NCI-H2171 (cell line): Measurements from ENCODE around the gene USP43.

Experiments used
- DNase-seq: peaks from one replicate; lab custom pipeline; 2025; lab: John Stamatoyannopoulos, UW

USP43 gene

DNA sequence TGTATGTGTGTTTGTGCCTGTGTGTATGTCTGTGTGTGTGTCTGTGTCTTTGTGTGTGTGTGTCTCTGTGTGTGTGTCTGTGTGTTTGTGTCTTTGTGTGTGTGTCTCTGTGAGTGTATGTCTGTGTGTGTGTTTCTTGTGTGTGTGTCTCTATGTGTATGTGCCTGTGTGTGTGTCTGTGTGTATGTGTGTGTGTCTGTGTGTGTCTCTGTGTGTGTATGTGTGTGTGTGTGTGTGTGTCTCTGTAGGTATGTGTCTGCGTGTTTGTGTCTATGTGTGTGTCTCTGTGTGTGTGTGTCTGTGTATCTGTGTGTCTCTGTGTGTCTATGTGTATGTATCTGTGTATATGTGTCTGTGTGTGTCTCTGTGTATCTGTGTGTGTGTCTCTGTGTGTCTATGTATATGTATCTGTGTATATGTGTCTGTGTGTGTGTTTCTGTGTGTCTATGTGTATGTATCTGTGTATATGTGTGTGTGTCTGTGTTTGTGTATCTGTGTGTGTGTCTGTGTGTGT is 70.2 kb downstream of the USP43 start:
- DNase-seq = no peak

DNA sequence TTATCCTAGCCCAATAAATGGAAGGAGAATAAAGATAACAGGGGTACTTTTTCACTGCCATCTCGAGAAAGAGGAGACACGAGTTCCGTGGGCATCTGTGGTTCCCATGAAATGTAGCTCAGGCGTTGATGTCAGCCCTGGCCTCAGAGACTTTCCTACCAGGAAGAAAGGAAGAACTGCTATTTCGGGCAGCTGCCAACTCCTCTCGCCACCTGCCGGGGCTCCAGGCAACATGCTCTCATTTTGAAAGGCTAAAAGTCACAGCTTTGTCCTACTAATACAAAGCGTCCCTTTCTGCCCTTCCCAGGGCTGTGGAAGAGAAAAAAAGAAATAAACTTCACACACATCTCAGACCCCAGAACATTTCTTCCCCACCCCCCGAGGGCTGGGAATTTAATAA is 80.3 kb downstream of the USP43 start:
- no peak for DNase-seq

DNA sequence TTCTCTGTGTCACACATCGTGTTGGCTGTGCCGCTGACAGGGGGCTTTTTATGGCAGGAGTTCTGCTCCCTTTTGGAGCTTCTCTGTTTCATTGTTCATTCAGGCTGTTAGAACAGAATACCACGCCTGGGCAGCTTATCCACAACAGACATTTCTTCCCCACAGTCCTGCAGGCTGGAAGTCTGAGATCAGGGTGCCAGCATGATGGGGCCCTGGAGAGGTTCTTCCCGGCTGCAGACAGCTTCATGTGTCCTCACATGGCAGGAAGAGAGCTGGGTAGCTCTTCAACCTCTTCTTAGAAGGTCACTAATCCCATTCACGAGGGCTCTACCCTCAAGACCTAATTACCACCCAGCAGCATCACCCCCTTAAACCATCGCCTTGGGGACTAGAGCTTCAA is 81.0 kb downstream of the USP43 start:
- no peak for DNase-seq

DNA sequence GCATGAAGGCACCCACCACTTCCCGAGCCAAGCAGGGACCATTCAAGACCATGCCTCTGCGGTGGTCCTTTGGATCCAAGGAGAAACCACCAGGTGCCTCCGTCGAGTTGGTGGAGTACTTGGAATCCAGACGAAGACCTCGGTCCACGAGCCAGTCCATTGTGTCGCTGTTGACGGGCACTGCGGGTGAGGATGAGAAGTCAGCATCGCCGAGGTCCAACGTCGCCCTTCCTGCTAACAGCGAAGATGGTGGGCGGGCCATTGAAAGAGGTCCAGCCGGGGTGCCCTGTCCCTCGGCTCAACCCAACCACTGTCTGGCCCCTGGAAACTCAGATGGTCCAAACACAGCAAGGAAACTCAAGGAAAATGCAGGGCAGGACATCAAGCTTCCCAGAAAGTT is 82.7 kb downstream of the USP43 start:
- DNase-seq = no peak

DNA sequence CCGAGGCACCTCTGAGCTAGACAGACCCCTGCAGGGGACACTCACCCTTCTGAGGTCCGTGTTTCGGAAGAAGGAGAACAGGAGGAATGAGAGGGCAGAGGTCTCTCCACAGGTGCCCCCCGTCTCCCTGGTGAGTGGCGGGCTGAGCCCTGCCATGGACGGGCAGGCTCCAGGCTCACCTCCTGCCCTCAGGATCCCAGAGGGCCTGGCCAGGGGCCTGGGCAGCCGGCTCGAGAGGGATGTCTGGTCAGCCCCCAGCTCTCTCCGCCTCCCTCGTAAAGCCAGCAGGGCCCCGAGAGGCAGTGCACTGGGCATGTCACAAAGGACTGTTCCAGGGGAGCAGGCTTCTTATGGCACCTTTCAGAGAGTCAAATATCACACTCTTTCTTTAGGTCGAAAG is 83.2 kb downstream of the USP43 start:
- DNase-seq = no peak

DNA sequence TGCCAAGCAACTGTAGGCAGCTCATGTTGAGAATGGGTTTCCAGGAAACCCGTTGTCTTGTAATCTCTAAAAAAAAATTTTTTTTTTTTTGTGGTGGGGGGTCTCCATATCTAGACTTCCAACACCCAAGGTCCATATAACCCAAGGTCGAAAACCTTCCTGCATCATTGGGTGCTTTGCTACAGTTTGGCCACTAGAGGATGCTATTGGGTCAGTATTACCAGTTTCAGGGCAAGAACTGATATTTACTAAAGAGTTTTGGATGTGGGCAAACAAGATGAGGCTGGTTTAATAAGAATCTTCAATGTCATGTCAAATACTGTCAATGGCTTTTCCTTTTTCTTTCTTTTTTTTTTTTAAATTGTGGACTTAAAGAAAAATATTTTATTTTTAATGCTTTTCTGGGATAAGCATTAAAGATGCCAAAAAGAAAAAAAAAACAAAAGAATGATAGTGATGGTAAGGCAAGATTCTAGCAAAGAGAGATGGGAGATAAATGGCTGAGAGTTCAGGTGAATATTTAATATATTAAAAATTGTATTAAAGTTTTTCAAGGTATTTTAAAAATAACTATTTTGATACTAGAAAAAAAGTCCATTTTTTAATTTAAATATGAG is 83.8 kb downstream of the USP43 start:
- DNase-seq = peak; percentile 28

DNA sequence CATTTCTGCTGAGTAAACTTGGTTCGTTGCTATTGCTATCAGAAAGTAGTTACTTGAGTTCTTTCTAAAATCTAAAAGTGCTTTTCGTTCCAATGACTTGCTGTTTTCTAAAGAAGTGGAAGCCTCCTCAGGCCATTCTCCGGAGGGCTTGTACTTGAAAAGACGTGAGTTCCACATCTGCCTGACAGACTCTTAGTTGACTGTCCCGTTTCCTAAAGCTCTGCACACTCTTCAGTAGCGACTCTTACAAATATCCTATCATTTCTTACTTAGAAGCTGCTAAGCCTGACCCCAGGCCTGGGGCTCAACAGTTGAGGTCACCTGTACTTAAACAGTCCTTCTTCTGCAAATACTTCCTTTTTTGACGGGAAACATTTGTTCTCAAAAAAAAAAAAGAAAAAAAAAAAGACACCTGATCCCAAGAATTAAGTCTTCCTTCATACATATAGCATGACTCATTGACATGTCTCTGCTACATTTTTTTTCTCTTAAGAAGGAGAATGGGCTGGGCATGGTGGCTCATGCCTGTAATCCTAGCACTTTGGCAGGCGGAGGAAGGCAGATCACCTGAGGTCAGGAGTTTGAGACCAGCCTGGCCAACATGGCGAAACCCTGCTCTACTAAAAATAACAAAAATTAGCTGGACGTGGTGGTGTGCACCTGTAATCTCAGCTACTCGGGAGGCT is 84.6 kb downstream of the USP43 start:
- DNase-seq = no peak

DNA sequence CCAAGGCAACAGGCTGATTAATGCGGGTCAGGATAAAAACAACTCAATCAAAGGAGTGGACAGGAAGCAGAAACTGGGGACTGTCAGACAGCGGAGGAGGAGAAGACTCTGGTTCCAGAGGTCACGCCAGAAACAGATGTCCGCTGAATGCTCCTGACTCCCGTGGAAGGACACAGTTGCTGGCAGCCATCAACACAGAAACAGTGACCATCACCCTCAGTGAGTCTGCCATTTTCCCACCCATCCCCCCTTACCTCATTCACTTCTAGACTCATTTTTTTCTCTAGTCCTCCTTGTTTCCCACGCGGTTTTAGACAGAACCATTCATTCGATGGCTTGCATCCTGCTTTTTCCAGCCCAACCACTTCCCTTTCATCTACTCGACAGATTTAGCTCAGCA is 105.2 kb downstream of the USP43 start:
- no peak for DNase-seq

DNA sequence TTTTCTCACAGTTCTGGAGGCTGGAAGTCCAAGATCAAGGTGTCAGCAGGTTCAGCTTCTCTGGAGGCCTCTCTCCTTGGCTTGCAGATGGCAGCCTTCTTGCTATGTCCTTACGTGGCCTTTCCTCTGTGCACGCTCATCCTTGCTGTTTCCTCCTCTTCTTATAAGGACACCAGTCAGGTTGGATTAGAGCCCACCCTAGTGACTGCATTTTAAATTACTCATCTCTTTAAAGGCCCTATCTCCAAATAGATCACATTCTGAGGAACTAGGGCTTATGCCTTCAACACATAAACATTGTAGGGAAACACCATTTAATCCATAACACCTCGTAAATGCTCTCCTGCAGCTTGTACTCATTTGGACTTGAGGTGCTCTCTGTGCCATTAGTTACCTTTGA is 109.8 kb downstream of the USP43 start:
- no peak for DNase-seq

DNA sequence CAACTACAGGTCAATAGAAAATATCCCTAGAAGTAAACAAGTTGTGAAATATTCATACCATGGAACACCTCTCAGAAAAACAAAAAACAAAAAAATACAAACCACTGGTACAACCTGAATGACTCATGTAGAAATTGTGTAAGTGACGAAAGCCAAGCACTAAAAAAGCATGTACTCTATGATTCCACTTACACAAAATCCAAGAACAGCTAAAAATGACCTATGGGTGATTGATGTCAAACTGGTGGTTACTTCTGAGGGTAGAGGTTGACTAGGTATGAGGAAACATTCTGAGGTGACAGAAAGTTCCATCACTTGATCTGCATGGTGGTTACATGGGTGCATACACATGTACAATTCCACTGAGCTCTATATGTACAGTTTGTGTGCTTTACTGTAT is 114.9 kb downstream of the USP43 start:
- DNase-seq = no peak

DNA sequence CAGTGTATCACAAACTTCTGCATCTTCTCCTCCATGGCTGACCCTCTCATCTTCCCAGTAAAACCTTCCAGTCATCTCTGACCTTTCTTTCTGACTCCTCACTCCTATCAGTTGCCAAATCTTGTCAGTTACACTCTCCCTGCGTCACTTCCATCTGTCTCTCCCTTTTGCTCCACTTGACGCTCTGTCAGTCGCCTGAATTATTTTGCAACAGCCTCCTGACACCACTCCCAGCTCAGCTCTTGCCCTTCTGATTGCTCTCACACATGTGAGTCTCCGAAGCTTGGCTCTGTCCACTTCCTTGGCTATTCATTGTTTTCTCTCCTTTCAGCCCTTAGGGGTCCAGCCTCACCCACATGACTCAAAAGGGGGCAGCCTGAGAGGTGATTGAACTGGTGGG is 118.3 kb downstream of the USP43 start:
- DNase-seq = no peak

DNA sequence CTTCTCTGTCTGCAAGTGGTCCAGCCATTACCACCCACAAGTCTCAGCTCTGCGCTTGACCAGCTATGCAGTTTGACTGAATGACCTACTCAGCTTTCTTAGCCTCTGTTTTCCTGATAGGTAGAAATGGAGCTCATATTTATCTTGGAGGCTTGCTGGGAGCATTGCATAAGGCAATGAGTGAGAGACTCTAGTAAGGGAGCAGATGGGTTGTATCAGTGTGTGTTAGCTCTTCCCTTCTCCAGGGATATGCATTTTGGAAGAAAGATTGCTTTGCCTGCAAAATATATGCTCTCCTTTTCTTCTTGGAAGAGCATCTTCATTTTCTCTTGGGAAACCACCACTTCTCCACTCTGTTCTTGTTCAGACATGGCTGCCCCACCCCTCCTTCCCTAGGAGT is 120.0 kb downstream of the USP43 start:
- no peak for DNase-seq

DNA sequence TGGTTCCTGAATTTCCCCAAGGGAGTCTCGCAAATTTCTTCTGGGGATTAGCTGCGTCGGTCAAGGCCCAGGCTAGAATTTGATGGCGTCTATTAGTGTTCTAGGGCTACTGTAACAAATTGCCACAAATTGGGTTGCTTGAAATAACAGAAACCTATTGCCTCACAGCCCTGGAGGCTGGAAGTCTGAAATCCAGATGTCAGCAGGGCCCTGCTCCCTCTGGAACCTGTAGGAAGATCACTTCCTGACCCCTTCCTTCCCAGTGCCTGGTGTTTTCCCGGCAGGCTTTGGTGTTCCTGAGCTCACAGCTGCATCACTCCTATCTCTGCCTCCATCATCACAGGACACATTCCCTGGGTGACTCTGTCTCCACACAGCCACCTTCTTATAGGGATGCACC is 121.7 kb downstream of the USP43 start:
- DNase-seq = no peak

DNA sequence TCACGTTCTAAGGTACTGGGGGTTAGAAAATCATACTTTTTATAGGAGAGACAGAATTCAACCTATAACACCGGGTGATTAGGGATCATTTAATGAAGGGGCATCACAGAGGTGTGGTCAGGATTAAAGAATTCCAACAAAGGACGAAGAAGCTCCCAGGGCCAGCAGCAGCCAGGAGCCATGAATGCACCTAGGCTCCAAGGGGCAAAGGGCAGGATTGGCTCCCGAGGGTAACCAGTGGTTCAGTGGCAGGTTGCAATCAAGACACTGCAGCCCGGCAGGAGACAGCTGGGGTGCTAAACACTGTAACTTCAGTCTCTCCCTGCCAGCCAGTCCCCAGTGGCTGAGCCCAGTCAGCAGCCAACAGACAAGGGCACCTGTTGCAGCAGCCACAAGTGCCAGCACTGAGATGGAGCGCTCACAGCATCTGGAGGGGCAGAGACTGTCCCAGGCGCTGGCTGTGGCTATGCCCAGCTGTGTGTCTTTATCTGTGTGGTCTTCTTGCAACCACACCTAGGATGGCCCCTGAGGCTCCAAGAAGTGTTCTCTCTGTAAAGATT is 122.2 kb downstream of the USP43 start:
- peak; percentile 36 for DNase-seq

DNA sequence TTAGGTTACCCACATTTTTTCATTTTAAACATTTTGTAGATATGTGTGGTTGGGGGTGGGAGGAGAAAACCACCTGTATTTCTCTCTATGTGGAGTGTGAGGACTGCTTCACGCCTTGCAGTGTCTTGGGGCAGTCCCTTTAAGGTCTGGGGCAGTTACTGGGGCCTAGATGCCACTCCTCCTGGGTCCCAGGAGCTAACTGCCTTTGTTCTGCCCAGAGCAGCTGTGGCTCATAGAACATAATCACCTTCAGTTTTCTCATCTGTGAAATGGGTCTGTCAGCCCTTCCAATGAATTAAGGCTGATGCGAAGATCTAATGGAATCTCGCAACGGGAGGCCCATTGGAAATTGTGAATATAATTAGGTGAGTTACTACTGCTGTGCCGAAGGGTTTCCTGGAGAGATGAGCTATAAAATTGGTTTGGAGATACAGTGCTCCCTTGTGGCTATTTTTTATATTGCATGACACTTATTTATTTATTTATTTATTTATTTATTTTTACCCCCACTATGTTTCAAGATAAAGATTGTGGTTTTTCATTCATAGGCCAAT is 123.1 kb downstream of the USP43 start:
- no peak for DNase-seq

DNA sequence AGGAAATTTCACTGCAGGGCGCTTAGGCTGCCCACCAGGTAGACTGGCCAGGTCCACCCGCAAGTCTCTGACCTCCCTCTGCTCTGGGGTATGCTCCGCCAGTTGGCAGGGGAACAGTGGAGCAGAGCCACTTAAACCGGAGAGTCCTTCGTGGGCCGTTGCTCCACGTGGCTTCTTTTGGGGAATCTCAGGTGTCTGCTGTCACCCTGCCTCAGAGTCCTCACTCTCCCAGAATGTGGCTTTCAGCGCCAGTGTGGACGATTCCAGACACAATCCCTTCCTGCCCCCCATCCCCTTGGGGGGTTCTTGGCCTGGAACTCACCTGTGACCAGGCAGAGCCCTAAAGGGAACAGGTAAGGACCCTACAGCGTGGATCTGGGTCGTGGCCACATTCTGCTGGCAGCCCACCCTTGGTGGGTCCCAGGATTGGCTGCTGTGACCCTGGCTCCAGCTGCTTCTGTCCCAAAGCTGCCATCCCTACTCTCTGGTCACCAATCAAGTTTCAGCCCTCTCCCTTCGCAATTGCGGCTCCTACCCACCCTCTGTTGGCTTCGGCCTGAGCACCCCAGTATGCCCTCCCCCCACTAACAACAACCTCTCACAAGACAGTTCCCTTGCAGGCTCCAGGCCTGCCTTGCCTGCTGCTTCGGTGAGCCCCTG is 123.8 kb downstream of the USP43 start:
- DNase-seq = no peak

DNA sequence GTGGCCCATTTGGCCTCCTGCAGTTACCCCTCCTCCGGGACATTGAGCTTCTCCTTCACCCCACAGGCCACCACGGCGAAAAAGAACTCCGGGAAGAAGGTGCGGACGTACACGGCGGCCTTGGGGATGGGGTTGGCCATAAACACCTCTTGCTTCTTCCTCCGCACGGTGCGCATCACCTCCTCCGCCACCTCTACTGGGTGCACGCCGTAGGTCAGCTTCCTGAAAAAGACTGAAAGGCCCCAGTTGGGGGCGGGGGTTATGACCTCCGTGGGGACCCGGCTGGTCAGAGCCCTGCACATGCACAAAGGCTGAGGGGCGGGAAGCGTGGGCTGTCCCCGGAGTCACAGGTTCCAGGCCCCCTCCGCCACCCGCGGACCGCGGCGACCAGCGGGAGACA is 126.1 kb downstream of the USP43 start:
- DNase-seq = no peak

DNA sequence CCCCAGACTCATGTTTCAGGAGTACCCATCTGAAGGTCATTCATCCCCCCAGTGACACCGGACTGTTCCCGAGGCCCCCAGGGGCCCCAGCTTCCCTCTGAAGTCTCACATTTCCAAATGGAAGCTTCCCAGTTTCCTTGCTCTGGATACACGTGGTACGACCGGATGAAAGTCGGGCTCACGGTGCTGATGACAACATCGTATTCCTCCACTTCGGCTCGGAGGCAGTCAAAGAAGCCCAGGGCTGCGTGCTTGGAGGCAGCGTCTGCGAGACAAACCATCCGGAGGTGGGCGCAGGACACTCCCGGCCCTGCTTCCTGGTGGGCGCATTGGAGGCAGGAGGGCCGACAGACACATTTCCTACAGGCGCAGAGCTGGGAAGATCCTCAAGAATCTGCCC is 127.3 kb downstream of the USP43 start:
- DNase-seq = no peak

DNA sequence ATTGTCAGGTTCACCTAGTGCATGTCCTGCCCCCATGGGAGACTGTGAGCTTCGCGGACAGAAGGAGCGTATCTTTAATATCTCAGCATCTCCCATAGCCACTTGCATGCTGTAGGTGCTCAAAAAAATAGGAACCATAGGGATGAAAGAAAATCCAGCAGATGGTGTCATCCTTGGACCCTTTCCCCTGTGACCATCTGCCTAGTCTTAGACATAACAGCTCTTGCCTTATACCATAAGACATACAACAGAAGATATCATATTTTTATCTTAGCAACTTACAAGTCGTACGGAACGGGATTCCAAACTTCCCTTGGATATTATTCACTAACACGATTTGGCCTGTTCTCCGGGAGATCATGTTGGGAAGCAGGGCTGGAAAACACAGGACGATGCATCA is 131.6 kb downstream of the USP43 start:
- no peak for DNase-seq
